C1 segment of cervical spinal cord (tissue), 14 donors: ENCODE results near the gene SVIP.
A peak's percentile ranks its signal among the peaks of the same experiment; 100 is the strongest.

Experiments used
- DNase-seq, 14 donors: peaks; one replicate each; lab custom pipeline; 2025; lab: John Stamatoyannopoulos, UW

The SVIP gene, protein sequence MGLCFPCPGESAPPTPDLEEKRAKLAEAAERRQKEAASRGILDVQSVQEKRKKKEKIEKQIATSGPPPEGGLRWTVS

DNA sequence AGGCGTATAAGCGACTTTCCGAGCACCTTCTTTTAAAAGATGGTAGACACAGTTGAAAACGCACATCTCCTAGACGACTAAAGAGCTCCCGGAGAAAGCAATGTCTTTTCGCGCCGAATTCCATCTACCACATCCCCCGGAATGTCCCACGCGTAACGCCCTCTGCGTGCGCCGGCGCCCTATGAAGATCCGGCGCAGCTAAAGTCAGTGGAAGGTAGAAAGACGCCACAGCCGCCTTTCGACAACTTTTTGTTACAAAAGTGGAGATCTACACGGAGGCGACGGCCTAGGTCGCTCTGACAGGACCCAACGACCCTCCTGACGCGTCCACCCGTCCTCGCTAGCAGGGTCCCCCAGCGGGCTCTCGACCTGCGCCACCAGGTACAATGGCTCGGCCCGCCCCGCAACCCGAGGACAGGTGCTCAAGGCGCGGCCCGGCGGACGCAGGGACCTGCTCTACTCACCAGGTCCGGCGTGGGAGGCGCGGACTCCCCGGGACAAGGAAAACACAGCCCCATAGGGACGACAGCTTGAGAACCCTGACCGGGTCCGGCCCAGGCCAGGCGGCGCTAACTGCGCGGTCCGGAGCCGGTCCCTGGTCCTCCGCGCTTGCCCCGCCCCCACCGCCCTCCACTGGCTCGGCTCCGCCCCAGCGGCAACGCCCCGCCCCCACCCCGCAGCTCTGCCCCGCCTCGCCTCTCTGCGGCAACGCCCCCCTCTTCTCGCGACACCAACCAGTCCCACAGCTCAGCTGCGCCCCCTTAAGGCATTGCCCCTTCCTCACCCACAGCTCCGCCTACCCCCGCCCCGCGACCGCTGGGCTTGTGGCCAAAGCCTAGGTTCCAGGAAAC lies at the start of gene SVIP:
Gene SVIP (minus strand): TSS at position 571 of the 851 bp plus-strand sequence. CDS start 53 bp downstream, at position 518.
- DNase-seq, result peak; percentile 27 to 97 (median 91)

DNA sequence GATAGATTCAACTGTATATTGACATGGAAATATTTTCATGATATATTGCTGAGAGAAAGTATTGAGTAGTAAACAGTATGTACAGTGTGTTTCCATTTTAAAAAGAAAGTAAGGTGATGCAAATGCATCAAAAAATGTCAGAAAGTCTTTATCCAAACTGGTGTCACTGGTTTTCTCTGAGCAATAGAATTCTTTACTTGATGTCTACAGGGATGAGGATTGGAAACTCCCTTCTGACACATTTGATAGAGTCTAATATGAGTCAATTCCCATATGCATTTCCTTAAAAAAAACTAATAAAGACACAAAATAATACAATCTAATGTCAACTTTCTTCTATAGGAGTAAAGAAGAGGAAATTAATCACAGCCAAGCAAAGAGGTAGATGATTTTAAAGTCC lies 49.0 kb upstream of the SVIP start:
- no peak for DNase-seq

DNA sequence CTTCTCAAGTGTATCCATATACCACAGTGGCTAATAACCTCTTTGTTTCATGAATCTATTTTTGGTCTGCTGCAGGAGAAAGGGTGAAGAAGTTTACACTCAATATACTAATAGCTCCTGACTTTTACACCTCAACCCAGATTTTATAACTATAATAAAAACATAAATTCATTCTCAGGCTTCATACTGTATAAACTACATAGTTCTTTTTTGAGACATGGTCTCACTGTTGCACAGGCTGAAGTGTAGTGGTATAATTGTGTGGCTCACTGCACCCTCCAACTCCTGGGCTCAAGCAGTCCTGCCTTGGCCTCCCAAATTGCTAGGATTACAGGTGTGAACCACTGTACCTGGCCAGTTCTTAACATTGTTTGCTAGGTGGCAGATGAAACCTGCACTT lies 48.4 kb upstream of the SVIP start:
- DNase-seq, result no peak

- DNase-seq, result peak in 6 of 14 donors; percentile 1 to 31 (median 14)
These were observed 46.4 kb upstream of the SVIP start for GRCh38 chr11:22875869-22876473.

GRCh38 chr11:22869325-22869724 lies 39.7 kb upstream of the SVIP start:
- no peak for DNase-seq

DNA sequence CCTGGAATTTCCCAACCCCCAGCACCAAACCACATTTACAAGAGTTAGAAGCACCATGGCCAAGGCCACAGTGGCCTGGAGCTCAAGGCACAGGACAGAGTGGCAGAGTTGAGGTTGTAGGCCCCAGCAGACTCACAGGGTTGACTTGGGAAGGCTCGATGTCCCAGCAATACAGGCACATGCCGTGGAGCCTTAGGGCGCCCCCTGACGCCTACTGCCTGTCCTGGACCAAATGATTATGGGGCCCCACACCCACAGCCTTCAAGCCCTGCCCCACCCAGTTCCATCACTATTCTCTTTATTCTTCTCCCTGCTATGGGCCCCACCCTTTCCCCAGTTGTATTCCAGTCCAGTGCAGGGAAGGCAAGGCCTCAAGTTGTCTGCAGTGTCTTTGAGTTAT lies 30.6 kb upstream of the SVIP start, which contains the start of gene CCDC179:
Gene CCDC179 (minus strand): TSS at position 234 of the 400 bp plus-strand sequence. CDS start 53 bp downstream, at position 181.
- DNase-seq, result no peak

GRCh38 chr11:22859756-22860155 lies 30.2 kb upstream of the SVIP start:
- no peak for DNase-seq

- no peak for DNase-seq
These were observed 21.9 kb upstream of the SVIP start for GRCh38 chr11:22851477-22851876.

DNA sequence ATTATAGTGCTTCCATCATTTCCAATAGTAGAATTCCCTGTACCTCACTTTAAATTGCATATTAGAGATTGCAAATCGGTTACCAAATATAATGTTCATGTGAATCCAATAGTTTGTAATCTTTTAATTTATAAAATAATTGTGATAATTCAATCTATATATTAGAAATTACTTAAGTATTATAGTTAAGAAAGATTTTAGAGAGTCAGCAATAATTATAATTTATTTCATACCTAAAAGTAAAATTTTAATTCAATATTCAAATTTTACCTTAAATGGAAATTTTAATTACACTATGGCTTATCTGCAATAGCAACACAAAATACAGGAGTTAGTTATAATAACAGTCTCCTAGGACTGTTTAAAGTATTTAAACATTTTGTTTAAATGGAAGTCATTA lies 17.1 kb upstream of the SVIP start:
- DNase-seq, result no peak

DNA sequence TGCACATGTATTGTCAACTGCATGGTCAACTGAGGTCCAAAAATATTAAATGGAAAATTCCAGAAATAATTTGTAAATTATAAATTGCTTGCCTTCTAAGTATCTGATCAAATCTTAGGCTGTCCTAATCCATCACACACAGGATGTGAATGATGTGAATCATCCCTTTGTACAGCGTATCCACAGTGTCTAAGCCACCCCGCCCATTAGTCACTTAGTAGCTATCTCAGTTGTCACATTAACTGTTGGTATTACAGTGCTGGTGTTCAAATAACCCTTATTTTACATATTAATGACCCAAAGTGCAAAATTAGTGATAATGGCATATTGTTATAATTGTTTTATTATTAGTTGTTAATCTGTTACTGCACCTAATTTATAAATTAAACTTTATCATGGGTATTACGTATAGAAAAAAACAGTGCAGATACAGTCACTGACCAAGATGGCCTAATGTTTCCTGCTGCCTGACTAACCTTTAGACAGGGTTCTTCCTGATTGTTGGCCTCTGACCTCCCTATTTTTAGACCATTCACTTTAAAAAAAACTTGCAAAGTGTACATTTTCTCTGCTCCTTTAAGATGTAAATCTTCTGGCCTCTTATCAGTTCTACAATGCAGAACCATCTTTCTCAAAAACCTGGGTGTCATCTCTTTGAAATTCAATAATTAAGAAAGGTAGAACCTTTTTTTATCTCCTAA lies 2.9 kb upstream of the SVIP start:
- no peak for DNase-seq

GRCh38 chr11:22830082-22830414 lies 447 bp upstream of the SVIP start:
- DNase-seq, result no peak

- DNase-seq, result no peak
These were observed 1.2 kb downstream of the SVIP start for GRCh38 chr11:22828373-22828772.

DNA sequence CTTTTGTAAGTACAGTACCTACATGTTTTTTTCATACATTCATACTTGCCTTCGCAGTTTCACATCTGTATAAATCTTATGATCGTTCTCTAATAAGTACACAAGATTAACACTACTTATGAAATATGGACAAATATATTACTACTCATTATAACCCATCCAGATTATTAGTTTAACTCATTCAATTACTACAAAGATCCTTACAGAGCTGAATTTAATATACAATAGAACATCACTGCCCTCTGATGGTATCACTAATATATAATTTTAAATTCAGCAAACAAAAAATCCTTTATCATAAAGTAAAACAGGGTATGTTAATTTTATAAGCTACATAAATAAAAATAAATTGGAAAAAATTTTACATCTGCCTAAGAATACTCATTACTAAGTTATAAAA lies 7.4 kb downstream of the SVIP start:
- DNase-seq, result no peak

- no peak for DNase-seq
These were observed 19.7 kb downstream of the SVIP start for GRCh38 chr11:22809893-22810292.

DNA sequence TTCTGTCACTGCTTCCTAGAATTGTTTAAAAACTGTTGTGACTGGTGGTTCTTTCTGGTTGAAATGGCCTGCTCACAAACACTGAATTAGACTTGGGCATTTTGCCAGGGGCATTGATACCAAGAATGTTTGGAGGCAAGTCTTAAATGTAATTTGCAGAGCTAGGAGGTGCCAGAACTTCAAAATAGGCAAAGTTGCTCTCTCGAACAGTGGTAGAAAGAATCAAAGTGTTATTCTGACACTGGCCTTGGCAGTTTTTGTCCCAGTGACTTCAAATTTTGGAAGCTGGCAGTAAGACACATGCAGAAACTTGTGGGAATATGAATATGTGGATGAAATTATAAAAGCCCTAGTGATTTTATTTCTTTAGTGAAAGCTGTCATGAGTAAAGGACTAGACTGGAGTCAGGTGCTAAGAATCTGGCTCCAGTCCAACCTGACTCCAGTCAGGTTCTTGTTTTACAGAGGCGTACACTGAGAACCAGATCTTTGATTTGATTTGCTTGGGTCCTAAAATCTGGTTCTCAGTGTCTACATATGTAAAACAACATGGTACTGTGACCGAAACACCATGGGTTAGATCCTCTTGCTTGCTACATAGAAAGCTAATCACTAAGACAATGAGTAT lies 20.9 kb downstream of the SVIP start:
- no peak for DNase-seq

- no peak for DNase-seq
These were observed 21.6 kb downstream of the SVIP start for GRCh38 chr11:22807855-22808570.

DNA sequence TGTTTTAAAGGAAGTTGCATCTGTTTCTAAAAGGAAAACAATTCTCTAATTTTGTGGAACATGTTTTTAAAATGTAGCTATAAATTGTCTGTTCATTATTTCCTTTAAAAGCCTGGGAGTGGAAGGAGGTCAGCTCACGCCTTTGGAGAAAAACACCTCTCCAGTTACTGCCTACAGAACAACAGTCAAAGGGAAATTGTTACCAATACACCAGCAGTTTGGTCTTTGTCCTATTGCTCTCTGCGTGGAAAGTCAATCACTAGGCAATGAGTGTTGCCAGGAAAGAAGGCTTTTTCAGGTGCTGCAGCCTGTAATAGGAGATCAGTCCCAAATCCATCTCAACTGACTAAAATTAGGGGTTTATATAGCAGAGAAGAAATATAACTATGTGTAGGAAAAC lies 22.2 kb downstream of the SVIP start:
- no peak for DNase-seq

- no peak for DNase-seq
These were observed 26.7 kb downstream of the SVIP start for GRCh38 chr11:22802861-22803260.

DNA sequence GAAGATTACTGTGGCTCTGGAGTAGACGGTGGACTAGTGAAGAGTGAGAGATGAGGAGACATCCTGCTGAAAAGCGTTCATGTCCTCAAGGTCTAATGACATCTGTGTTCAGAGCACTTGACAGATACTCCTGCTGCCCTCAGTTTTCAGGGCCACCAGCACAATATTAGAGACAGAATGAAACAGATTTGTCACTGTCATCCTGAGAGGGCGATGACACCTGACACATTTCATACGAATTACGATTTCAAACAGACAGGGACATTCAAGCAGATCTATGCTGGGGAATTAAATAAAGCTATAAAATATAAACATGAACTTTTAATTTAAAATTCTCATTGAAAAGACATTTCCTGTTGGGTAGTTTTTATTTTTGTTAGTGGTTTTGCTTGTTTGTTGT lies 29.1 kb downstream of the SVIP start:
- no peak for DNase-seq

DNA sequence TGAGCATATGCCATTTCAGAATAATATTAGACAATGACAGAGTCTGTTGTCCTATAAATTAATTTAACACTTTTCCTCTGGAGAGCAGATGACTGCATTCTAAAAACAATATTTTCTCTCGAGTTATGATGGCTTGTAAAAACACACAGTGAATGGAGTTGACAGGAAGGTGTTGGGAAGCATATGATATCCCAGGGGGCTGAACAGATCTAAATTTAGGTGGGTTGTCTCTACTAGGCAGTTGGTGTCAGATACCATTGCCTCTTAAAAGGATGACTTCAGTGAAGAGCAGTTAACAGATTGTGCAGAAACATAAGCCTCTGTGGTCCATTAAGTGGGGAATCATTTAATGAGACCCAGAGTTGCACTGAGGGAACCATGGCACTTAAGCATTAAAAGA lies 30.7 kb downstream of the SVIP start:
- no peak for DNase-seq

GRCh38 chr11:22797047-22797446 lies 32.6 kb downstream of the SVIP start:
- DNase-seq, result peak in 2 of 14 donors; percentile 5 to 11
